Stimulated activated CD4-positive, alpha-beta T cell treated with anti-CD3 and anti-CD28 coated beads, TNF-alpha, amount 100 ng/mL, for 48 hours (primary cell): ENCODE measurements around the gene TMBIM4.
"Not testable (repeated sequence)": the region's sequence is repeated elsewhere in the genome, so short reads cannot be mapped to it uniquely, and the experiment has no call there.

Source experiments
- DNase-seq, 3 donors: peaks; one replicate each; pipeline ENCODE4 v3.0.0-alpha.2; 2020; ENCODE audit warnings: low read depth in 3 of 3

The TMBIM4 gene, protein sequence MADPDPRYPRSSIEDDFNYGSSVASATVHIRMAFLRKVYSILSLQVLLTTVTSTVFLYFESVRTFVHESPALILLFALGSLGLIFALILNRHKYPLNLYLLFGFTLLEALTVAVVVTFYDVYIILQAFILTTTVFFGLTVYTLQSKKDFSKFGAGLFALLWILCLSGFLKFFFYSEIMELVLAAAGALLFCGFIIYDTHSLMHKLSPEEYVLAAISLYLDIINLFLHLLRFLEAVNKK

GRCh38 chr12:66169221-66170170, at the start of gene TMBIM4:
TSS of gene TMBIM4 (minus strand) at chr12:66169996. CDS start at chr12:66169951, 45 bp downstream.
- peak; percentile 74 to 78 (median 75) for DNase-seq

- DNase-seq: no peak
Measured at GRCh38 chr12:66217342-66217917, 47.6 kb upstream of the TMBIM4 start.

- DNase-seq: not testable (repeated sequence)
Measured at GRCh38 chr12:66213011-66213410, 43.2 kb upstream of the TMBIM4 start.

- DNase-seq: not testable (repeated sequence)
Measured at GRCh38 chr12:66211573-66211972, 41.8 kb upstream of the TMBIM4 start.

DNA sequence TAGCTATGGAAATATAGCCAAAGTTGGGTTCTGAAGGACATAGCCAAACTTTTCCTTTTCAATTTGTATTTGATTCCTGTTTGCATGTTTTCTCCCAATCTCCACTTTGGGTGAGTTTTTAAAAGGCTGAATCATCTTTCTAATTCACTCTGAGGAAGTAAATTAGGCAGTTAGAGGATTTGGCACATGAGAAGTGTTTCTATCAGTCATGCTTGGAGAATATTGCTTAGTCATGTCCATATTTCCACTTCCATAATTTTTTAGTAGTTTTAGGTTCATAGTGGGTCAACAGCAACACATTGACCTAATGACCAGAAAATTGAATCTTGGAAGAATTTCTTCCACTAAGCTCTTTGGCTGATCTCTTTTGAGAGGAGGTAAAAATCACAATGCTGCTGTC, 41.0 kb upstream of the TMBIM4 start:
- no peak for DNase-seq

DNA sequence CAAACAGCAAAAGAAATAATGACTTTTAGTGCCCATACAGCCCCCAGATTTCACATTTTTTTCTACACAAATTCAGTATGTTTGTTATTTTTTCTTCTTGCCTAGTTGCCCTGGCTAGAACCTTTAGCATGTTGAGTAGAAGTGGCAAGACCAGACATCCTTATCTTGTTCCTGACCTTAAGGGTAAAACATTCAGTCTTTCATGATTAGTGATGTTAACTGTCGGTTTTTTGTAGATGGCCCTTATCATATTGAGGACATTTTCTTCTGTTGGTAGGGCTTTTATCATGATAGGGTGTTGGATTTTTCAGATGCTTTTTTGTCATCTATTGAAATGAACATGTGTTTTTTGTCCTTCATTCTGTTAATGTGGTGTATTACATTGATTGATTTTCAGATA, 36.3 kb upstream of the TMBIM4 start:
- no peak for DNase-seq

DNA sequence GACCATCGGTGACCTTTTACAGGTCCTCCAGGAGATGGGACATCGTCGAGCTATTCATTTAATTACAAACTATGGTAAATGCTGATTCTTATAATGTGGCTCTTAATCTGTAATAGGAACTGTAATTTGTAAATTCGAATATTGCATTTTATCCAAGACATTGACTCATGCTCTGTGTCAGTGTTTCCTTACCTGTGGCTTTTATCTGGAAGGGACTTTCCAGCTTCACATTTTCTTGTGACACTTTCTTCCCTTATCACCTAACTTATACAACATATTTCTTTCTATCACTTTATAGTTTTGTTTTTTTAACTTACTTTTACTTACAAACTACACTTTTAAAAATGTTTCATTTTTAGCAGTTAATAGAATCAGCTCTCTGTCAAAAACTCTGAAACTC, 34.0 kb upstream of the TMBIM4 start:
- DNase-seq: peak in 1 of 3 donors; percentile 12

DNA sequence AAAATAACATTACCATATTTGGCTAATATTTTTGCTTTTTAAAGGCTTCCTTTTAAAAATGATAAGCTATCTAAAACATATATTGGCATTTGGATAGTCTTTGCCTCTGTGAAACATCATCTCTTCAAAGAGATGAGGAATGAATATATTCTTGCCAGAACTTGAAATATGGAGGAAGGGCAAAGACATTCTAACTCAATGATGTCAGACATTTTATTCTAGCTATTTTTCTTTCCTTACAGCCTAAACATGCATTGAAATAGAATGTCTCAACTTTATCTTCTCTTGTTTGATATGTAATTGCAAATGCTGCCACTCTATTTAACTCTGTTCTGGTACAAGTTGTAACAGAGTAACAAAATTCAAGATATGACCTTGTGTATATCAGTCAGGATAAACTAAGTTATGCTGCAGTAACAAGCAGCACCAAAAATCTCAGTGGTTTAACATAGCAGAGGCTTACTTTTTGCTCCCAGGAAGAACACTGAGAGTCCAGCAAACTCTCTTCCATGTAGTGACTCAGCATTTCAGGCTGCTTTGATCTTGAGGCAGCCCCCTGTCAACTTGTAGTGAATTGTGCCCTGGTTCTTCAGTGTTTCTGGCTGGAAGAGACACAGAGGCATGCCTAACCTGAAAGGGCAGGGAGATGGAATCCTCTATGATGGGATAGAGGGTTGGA, 30.2 kb upstream of the TMBIM4 start:
- DNase-seq: no peak

- no peak for DNase-seq
Measured at GRCh38 chr12:66199141-66199540, 29.3 kb upstream of the TMBIM4 start.

- no peak for DNase-seq
Measured at GRCh38 chr12:66197495-66197921, 27.7 kb upstream of the TMBIM4 start.

GRCh38 chr12:66196806-66197205, 27.0 kb upstream of the TMBIM4 start:
- DNase-seq: no peak

GRCh38 chr12:66195242-66195641, 25.4 kb upstream of the TMBIM4 start:
- no peak for DNase-seq

GRCh38 chr12:66194122-66194521, 24.3 kb upstream of the TMBIM4 start:
- DNase-seq: no peak

DNA sequence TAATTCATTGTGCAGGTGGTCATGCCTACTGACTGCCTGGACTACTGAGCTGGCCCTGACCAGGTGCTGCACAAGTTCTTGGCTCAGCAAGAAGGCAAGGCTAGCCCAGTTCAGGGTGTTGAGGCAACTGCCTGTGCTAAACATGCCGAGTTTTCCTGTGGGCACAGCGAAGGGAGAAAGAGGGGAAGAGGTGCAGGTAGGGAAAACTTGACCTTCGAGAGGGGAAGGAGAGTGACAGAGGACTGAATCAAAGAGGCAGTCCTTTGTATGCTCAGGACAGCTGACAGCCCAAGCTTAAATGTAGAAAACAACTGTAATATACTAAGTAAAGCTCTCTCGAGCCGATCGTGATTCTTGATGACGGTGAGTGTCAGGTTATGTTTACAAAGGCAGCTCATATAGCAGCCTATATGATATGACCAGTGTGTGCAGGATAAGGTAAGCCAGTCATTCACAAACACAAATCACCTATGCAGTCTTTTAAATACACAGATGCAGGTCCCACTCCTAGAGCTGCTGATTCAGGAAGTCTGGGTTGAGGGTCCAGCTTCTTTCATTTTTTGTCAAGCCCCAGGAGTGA, 21.8 kb upstream of the TMBIM4 start:
- no peak for DNase-seq

GRCh38 chr12:66190519-66191370, 20.9 kb upstream of the TMBIM4 start:
- DNase-seq: no peak

DNA sequence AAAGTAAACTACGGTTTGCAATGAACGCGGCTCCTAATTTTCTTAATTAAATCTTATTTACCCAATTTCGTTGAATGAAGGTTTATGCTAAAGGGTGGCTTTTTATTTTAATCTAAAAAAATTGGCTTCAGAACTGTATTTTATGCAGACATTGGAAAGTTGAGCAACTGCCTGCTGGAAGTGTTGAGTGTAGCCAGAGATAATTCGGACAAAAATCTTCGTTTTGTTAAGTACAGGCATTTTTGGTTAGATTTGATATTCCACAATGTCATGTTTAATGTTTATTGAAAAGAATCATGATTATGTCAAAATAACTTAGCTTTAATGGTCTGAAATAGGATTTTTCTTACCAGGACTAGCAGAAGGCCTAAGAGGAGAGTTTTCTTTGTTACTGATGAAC, 20.1 kb upstream of the TMBIM4 start:
- no peak for DNase-seq

GRCh38 chr12:66189486-66189843, 19.7 kb upstream of the TMBIM4 start:
- no peak for DNase-seq

- DNase-seq: peak in 1 of 3 donors; percentile 26
Measured at GRCh38 chr12:66188584-66189485, 19.0 kb upstream of the TMBIM4 start, which contains the start of gene IRAK3. TSS of gene IRAK3 (plus strand) at chr12:66189214. CDS start at chr12:66189300, 86 bp downstream.

DNA sequence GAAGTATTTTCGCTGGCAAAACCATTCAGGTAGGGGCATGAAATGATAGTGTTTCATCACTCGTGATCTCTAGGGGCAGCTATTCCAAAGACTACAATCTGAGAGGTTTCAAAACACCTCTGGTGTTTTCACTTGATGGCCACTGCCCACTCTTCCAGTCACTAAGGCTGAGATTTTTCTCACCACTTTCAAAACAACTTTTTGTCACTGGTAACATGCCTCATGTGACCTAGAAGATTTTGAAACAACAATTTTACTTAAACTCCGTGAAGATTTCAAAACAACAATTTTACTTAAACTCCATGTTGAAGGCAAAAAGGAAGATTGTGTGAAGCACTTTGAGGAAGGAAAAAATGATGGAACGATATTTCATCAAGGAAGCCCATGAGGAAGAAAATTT, 18.0 kb upstream of the TMBIM4 start:
- DNase-seq: no peak

- DNase-seq: no peak
Measured at GRCh38 chr12:66187036-66187435, 17.2 kb upstream of the TMBIM4 start.
